HG03108 (cell line): ENCODE data around the gene GRIK4.
"Not testable (repeated sequence)": the region's sequence is repeated elsewhere in the genome, so short reads cannot be mapped to it uniquely, and the experiment has no call there.

Experiments used
- ATAC-seq: cut with Tn5 transposase; IDR thresholded peaks from one replicate; pipeline ENCODE4 v1.9.1; 2021; ENCODE audit warnings: moderate library complexity; ENCODE audit not compliant: unreplicated experiment

GRIK4 gene

DNA sequence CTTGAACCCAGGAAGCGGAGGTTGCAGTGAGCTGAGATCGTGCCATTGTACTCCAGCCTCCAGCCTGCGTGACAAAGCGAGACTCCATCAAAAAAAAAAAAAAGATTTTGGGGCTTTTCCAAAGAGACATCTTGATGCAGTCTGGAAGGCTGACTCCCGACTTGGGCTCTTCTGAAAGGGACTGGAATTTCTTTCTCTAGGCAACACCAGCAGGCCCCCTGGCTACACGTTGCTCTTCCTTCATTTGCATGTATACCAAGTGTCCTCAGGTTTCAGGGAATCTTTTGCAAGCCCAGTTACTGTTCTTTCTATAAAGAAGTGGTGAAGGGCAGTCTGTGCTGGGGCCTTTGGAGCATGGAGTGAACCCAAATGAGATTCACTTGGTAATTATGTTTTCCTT is 211.0 kb downstream of the GRIK4 start:
- ATAC-seq, result no peak

DNA sequence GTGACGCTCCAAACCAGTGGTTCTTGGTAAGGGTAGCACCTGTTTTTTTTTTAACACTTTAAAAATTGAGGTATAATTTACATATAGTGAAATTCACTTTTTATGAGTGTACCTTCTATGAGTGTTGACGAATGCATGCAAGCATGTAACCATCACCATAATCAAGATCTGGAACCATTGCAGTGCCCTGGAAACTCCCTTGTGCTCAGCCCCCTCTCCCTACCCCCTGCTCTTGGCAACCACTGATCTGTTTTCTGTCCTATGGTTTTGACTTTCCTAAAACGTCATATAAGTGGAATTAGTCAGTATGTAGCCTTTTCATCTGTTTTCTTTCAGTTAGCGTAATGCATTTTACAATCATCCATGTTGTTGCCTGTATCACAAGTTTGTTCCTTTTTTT is 212.2 kb downstream of the GRIK4 start:
- no peak for ATAC-seq

DNA sequence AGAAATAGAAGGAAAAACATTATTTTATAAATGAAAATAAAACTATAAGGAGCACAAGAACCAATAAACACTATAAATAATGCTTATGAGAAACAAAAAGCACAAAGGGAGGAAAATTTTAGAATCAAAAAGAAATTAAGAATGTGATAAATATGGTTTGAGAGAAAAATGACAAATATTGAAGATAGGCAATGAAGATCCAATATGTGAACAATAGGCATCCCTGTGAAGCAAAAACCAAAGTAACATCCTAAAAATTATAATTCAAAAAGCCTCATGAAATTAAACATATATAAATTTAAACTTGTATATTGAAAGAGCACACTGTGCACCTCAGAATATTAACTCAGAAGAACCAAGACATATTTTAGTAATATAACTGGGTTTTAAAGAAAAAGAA is 216.2 kb downstream of the GRIK4 start:
- no peak for ATAC-seq

DNA sequence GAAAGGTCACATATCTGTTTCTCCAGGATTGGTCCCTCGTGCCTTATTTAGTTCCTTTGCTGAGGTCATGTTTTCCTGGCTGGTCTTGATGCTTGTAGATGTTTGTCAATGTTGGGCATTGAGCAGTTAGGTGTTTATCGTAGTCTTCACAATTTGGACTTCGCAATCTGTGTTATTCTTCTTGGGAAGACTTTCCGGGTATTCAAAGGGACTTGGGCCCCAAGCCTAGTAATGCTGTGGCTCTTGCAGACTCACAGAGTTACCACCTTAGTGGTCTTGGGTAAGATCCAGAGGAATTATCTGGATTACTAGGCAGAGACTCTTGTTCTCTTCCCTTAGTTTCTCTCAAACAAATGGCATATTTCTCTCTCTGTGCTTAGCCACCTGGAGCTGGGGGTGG is 223.5 kb downstream of the GRIK4 start:
- ATAC-seq, result no peak

DNA sequence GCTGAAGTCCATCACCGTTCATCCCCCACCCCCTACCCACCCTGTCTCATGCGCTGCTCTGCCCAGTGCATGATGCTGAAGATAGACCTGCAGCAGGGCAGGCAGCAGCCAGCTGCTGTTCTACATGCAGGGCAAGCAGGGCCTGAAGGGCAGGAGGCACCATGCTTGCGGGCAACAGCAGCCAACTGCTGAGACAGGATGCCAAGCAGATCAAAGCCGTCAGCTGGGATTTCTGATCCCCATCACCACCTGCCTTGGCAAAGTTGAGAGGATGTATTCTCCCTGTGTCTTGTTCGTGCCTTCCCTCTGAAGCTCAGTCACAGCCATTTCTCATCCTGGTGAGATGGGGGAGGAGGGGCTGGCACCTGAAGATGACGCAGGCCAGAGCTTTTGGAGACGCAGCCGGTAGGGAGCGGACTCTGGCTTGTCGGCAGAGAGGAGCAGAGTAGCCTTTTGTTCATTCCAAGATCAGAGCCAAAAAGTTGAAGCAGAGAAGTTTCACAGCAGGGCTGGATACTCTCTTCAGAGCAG is 227.0 kb downstream of the GRIK4 start:
- ATAC-seq, result no peak

DNA sequence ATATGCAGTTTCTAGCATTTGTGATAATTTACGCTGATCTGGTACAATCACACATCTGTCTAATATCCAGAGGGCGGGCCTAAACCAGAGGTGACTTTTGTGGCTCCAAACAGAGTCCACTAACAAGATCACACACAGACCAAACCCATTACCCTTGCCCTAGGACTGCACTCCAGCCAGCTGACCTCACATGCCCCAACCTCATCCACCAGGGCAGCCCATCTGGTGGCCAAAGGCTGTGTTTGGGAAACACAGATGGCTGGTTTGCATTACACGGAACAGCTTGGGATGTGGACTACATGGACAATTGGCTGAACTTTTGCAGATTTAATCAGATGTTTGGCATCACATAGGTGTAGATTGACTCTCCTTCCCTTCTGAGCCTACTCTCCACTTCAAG is 228.2 kb downstream of the GRIK4 start:
- no peak for ATAC-seq

DNA sequence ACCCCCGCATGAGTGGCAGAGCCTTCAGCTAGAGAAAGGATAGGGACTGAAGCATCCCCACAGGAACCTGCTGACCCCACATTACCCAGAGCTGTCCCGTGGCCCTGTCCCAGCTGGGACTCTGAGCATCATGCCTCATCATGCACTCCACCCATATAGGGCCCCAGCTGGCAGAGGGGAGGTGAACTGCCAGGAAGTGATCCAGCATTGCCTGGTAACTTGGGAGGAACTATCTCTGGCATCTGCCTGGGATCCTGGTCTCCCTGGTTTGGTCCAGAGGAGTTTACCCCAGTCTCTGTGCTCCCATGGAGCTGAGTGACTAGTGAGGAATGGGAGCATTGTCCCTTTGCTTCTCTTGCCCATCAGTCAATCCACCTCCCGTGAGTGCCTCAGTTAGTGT is 228.8 kb downstream of the GRIK4 start:
- no peak for ATAC-seq

DNA sequence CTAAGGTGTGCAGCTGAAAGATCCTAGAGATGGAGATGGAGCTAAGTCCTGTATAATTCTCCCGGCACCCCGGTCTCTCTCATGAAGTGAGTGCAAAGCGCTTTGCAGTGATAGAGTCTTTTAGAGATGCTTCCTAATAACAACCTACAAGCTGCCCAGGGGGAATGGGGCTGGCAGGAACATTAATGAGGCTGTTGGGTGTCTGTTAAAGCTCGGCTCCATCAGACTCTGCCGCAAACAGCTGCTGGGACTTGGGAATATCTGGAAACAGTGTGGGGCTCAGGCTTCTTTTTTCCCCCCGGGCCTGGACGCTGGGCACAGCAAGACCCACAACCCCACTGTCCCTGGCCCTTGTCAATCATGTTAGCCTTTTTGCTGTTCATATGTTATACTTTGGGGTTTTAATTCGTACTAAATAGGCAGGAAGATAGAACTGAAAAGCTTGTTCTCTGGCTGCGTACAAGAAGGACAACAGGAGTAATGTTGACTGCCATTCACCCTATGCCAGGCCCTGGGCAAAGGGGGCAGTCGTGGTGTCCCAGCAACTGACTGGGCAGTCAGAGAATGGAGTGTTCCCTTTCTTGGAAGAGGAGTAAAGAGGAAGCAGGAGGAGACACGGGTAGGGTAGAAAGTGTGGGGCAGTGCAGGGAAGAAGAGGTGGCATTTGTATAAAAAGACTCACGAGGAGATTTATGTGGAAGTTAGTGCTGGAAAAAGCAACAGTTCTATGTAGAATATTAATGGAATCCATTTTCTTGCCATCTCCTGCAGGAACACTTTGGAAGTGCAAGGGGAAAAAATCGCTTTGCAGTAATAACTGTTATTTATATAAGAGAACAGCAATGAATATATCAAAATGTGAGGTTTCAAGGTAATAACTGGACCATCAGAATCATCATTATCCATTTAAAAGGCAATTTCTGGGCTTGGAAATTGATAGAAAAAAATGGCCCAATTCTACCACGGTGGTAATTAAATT is 232.8 kb downstream of the GRIK4 start:
- ATAC-seq, result no peak

DNA sequence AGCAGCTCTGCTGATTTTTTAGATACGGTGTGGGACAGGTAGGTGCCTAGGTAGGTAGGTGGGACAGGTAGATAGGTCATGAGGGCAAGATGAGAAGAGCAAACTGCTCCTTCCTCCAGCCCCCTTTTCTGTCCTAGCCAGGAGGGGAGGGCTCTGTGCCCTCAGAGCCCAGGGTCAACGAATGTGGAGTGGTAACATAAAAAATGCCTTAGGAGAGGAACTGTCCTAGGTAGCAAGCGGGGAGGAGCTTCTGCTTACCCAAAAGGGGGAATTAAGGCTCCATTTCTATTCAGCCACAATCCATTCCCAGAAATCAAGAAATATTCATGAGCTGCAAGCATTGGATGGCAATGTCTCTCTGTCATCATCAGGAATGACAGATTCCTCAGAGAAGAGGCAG is 234.8 kb downstream of the GRIK4 start:
- ATAC-seq, result no peak

DNA sequence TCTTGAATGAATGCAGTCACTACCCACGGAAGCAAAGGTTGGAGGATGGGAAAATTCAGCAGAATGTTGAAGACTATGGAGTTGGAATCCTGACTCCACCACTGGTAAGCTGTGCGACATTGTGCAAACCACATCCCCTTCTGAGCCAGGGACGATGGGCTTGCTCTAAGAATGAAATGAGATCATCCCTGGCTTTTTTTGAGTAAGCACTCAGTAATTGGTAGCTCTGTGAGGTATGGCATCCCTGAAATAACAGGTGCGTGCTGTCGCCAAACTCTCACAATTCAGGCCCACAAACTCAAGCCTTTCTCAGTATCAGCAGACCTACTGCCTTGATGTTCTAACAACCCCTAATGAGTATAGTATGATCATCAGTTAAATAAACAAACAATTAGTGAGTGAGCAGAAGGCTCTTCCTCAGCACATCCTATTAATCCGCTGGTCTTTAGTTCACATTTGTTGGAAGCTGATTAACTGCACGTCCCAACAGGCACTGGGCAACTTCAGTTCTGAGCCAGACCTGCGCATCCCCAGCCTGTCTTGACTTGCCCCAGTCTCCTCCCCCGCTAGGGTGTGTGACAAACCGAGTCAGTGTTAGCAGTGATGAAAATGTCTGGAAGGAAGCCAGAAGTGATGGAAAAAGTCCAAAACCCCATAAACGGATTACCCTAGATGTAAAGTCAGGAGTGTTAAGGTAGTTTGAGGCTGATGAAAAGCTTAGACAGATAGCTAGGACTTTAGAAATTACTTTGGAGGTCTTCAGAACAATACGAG is 235.5 kb downstream of the GRIK4 start:
- ATAC-seq, result no peak

DNA sequence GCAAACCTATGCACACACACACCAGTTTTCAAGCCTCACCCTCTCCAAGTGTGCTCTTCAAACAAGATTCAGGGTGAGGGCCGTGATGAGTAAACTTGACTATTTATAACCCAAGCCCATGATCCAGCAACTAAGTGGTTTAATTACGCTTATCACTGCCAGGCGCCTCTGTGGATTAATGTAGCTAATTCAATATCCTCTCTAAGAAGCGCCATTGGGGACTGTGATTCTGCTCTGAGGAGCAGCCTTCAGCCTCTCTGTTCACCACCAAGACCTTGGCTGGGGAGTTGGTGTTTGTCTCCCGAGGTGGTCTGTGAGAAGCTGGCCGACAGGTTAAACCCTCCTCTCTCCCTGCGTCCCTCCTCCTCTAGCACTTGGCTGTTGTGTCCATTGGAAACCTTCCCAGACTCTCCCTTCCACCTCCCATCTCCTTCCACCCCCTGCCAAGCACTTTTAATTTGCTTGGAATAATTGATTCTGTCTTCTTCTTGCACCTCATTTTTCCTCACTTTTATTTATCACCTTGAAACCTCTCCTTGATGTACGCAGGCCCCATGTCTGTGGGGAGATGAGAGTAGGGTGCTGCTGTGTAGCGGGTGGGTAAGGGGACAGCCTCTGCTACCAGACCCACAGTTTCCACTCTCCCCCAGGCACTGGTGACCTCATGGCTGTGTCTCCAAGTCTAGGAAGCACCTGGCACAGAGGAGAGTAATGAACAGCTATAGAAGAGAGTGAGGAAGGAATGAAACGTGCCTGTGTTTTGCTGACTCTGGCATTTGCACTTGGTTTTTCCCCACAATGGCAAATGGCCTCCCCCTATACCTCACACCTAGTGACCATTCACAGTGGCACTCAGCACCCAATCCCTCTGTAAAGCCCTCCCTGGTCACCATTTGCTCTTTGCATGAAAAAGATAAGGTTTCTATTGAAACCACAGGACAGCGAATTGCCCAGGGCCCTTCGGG is 236.6 kb downstream of the GRIK4 start:
- no peak for ATAC-seq

DNA sequence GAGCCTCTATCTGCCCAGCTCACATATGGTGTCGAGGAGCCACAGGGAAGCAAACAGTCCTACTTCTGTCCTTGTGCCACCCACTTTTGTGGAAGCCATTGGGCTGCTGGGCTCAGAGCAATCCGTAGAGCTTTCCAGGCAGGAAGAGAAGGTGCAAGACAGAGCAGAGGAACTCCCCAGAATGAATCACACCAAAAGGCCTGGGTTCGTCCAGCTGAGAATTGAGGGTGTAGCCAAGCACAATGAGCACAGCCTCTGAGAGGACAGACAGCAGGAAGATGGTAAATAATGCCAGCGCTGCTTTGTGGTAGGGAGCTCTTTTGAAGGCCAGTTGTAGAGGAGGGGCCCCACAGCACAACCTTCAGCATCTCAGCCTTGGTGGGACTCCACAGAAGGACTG is 237.8 kb downstream of the GRIK4 start:
- no peak for ATAC-seq

DNA sequence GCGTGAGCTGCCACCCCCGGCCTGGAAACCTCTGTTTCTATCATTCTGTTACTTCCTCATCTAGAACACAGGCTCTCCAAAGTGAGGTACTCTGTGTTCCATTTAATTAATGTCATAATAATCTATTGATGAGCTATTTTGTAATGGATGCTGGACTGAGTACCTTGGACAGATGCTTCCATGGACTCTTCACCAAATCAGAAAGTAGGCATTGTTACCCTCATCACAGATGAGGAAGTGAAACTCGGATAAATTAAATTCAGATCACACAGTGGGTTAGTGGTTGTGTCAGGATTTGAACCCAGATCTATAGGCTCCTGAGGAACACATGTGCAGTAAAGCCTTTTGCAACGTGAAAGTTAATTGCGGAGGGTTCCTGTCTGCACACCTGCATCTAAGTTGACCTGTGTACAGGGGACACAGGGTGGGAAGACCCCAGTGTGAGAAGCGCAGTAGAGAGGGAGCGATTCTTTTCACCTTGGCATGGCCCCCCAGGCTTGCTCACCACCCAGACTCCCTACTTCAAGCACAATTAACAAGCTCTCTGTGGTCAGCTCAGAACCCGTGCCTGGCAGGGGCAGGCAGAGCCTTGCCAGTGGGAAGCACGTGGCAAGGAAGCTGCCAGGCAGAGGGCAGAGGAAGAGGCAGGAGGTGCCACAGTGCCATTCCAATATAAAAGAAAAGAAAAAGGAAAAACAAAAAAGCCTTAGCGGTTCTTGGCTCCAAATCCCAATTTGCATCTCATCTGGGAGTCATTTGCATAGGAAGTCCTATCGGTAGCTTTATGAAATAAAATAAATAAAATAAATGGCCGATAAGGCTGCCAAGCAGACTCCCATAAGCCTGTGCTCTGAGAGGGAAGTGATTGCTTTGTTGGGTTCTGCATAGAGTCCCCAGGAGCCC is 239.3 kb downstream of the GRIK4 start:
- no peak for ATAC-seq

DNA sequence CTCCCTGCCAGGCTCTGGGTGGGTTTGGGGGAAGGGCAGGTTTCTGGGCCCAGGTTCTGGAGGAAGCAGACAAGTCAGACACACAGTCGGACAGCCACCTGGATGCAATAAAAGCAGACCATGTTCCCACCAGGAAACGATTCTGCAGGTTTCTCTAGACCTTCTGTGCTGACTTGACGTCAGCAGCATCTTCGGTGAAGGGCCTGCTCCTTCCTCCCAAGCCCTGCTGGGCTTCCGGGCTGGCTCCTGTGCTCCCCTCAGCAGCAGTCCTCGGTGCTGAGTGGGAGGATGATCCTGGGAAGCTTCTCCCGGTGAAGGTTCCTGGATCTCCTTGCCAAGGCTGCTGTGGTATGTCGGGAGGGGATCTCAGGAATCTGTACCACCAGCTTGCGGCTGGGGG is 240.0 kb downstream of the GRIK4 start:
- no peak for ATAC-seq

DNA sequence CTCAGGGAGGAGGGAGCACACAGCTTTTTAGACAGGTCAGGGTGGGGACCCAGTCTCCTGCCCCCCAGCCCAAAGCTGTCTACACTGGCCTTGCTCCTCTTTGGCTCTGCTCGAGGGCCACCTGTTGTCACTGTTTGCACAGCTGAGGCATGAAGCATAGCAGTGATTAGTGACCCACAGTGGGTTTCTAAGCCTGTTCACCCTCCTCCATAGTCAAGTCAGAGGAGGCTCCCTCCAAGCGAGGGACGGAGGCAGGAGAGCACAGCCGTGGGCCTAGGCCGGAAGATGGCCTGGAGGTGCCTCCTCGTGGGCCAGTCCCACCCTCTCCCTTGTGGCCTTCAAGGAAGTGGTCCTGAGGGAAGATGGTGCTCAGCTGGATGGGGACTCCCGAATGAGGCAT is 241.1 kb downstream of the GRIK4 start:
- ATAC-seq, result no peak

DNA sequence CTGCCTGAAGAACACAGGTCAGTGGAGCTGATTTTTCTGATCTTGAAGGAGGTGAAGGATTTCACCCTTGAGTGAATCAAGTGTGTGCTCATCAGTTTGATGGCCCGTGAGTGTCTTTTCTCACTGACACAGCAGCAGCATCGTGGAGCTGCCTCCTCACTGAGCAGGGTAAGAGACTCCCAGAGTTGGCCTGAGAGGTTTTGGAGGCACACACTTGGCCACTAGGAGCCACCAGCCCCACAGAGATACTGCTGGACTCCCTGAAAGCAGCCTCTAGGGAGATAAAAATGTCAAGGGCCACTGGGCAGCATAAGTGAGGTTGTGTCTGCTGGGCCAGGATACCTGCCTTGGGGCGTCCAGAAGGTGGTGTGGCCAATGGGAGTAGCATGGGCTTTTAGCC is 245.4 kb downstream of the GRIK4 start:
- ATAC-seq, result no peak

DNA sequence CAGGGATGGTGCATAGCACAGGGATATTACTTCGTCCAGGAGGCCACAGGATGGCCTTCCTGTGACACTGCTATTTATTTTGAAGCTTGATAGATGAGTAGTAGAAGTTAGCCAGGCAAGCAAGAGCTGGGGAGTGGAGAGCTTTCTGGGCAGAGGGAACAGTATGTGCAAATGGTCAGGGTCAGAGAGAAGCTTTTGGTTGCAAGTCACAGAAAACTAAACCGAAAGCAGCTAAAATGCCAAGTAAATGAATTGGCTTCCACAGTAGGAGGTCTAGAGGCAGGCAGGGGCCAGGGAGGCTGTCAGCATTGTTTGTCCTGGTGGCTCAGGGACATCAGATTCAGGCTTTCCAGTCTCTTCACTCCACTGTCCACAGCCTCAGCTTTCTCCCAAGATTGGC is 247.5 kb downstream of the GRIK4 start:
- ATAC-seq, result no peak

DNA sequence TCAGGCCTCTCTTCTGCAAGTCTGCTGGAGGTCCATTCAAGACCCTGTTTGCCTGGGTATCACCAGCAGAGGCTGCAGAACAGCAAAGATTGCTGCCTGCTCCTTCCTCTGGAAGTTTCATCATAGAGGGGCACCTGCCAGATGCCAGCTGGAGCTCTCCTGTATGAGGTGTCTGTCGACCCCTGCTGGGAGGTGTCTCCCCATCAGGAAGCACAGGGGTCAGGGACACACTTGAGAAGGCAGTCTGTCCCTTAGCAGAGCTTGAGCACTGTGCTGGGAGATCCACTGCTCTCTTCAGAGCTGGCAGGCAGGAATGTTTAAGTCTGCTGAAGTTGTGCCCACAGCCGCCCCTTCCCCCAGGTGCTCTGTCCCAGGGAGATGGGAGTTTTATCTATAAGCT is 254.2 kb downstream of the GRIK4 start:
- ATAC-seq, result not testable (repeated sequence)

DNA sequence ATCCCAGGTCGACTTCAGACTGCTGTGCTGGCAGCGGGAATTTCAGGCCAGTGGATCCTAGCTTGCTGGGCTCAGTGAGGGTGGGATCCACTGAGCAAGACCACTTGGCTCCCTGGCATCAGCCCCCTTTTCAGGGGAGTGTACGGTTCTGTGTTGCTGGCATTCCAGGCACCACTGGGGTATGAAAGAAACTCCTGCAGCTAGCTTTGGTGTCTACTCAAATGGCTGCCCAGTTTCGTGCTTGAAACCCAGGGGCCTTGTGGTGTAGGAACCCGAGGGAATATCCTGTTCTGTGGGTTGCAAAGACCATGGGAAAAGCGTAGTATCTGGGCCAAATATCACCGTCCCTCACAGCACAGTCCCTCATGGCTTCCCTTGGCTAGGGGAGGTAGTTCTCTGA is 254.8 kb downstream of the GRIK4 start:
- ATAC-seq, result no peak

DNA sequence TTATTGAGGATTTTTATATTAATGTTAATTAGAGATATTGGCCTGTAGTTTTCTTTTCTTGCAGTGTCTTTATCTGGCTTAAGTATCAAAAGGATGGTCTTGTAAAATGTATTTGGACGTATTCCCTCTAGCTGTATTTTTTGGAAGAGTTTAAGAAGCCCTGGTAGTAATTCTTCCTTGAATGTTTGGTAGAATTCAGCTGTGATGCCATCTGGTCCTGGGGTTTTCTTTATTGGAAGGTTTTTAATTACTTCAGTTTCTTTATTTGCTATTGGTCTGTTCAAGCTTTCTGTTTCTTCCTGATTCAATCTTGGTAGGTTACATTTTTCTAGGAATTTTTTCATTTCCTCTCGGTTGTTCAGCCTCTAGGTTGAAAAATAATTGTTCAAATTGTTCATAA is 257.4 kb downstream of the GRIK4 start:
- no peak for ATAC-seq
